ENCODE data around the gene OR6S1.
"Not testable (repeated sequence)": the region's sequence is repeated elsewhere in the genome, so short reads cannot be mapped to it uniquely, and the experiment has no call there.

OR6S1 gene

GRCh38 chr14:20619688-20620087 lies 21.8 kb downstream of the OR6S1 start:
- not testable (repeated sequence) for H3K9me3 ChIP-seq (ENCODE audit: control insufficient read depth in 2 of 2, low read length in 2 of 2); H3K27ac ChIP-seq (ENCODE audit: low read depth in 2 of 2, low read length in 2 of 2); H3K27me3 ChIP-seq (ENCODE audit: control insufficient read depth in 2 of 2, insufficient read depth in 2 of 2, low read length in 2 of 2); H3K36me3 ChIP-seq (ENCODE audit: control insufficient read depth in 2 of 2, insufficient read depth in 2 of 2, low read length in 2 of 2); H3K4me1 ChIP-seq (ENCODE audit: control insufficient read depth in 2 of 2, insufficient read depth in 2 of 2, low read length in 2 of 2); H3K4me3 ChIP-seq (ENCODE audit: low read length in 2 of 2); H3K9ac ChIP-seq (ENCODE audit: low read depth in 1 of 2, low read length in 2 of 2)

GRCh38 chr14:20618271-20618749 lies 23.2 kb downstream of the OR6S1 start:
- no peaks in the 10 kb centered on the region for H3K27me3 ChIP-seq (ENCODE audit: control insufficient read depth in 2 of 2, insufficient read depth in 2 of 2, low read length in 2 of 2)
- H3K4me1 ChIP-seq (ENCODE audit: control insufficient read depth in 2 of 2, insufficient read depth in 2 of 2, low read length in 2 of 2): no peaks in the 10 kb centered on the region
- no peak overlapping the region for H3K9ac ChIP-seq (ENCODE audit: low read depth in 1 of 2, low read length in 2 of 2)
- no peaks in the 10 kb centered on the region for H3K36me3 ChIP-seq (ENCODE audit: control insufficient read depth in 2 of 2, insufficient read depth in 2 of 2, low read length in 2 of 2)
- H3K9me3 ChIP-seq (ENCODE audit: control insufficient read depth in 2 of 2, low read length in 2 of 2): no peaks in the 10 kb centered on the region
- H3K27ac ChIP-seq (ENCODE audit: low read depth in 2 of 2, low read length in 2 of 2): no peak overlapping the region
- H3K4me3 ChIP-seq (ENCODE audit: low read length in 2 of 2): no peak overlapping the region

- Histone ChIP-seq H3K27ac (ENCODE audit: low read depth in 2 of 2, low read length in 2 of 2) (no peak overlapping the region), H3K4me3 (ENCODE audit: low read length in 2 of 2) (no peak overlapping the region), H3K27me3 (ENCODE audit: control insufficient read depth in 2 of 2, insufficient read depth in 2 of 2, low read length in 2 of 2) (no peaks in the 10 kb centered on the region), H3K9ac (ENCODE audit: low read depth in 1 of 2, low read length in 2 of 2) (no peak overlapping the region), H3K36me3 (ENCODE audit: control insufficient read depth in 2 of 2, insufficient read depth in 2 of 2, low read length in 2 of 2) (no peaks in the 10 kb centered on the region), H3K4me1 (ENCODE audit: control insufficient read depth in 2 of 2, insufficient read depth in 2 of 2, low read length in 2 of 2) (peaks cover 0 to 6% of the 10 kb centered on the region in 2 donors), H3K9me3 (ENCODE audit: control insufficient read depth in 2 of 2, low read length in 2 of 2) (no peaks in the 10 kb centered on the region)
These were observed 24.1 kb downstream of the OR6S1 start for GRCh38 chr14:20617138-20618003.

- no peaks in the 10 kb centered on the region for H3K36me3 ChIP-seq (ENCODE audit: control insufficient read depth in 2 of 2, insufficient read depth in 2 of 2, low read length in 2 of 2)
- H3K9me3 ChIP-seq (ENCODE audit: control insufficient read depth in 2 of 2, low read length in 2 of 2): no peaks in the 10 kb centered on the region
- H3K27me3 ChIP-seq (ENCODE audit: control insufficient read depth in 2 of 2, insufficient read depth in 2 of 2, low read length in 2 of 2): no peaks in the 10 kb centered on the region
- no peak overlapping the region for H3K9ac ChIP-seq (ENCODE audit: low read depth in 1 of 2, low read length in 2 of 2)
- no peak overlapping the region for H3K4me3 ChIP-seq (ENCODE audit: low read length in 2 of 2)
- H3K27ac ChIP-seq (ENCODE audit: low read depth in 2 of 2, low read length in 2 of 2): no peak overlapping the region
- peaks cover 0 to 6% of the 10 kb centered on the region in 2 donors for H3K4me1 ChIP-seq (ENCODE audit: control insufficient read depth in 2 of 2, insufficient read depth in 2 of 2, low read length in 2 of 2)
These were observed 25.5 kb downstream of the OR6S1 start for GRCh38 chr14:20615996-20616395.

- Histone ChIP-seq H3K9ac (ENCODE audit: low read depth in 1 of 2, low read length in 2 of 2) (peak overlapping the region; percentile 70 to 78), H3K36me3 (ENCODE audit: control insufficient read depth in 2 of 2, insufficient read depth in 2 of 2, low read length in 2 of 2) (no peaks in the 10 kb centered on the region), H3K4me3 (ENCODE audit: low read length in 2 of 2) (peak overlapping the region; percentile 71 to 93), H3K27me3 (ENCODE audit: control insufficient read depth in 2 of 2, insufficient read depth in 2 of 2, low read length in 2 of 2) (no peaks in the 10 kb centered on the region), H3K4me1 (ENCODE audit: control insufficient read depth in 2 of 2, insufficient read depth in 2 of 2, low read length in 2 of 2) (peaks cover 0 to 15% of the 10 kb centered on the region in 2 donors), H3K27ac (ENCODE audit: low read depth in 2 of 2, low read length in 2 of 2) (peak overlapping the region; percentile 74 to 77), H3K9me3 (ENCODE audit: control insufficient read depth in 2 of 2, low read length in 2 of 2) (no peaks in the 10 kb centered on the region)
These were observed 27.3 kb downstream of the OR6S1 start for GRCh38 chr14:20614038-20614840.

GRCh38 chr14:20613094-20614037 lies 28.1 kb downstream of the OR6S1 start:
- H3K4me1 ChIP-seq (ENCODE audit: control insufficient read depth in 2 of 2, insufficient read depth in 2 of 2, low read length in 2 of 2): peaks cover 0 to 15% of the 10 kb centered on the region in 2 donors
- H3K4me3 ChIP-seq (ENCODE audit: low read length in 2 of 2): peak overlapping the region; percentile 71 to 93
- no peaks in the 10 kb centered on the region for H3K9me3 ChIP-seq (ENCODE audit: control insufficient read depth in 2 of 2, low read length in 2 of 2)
- H3K27me3 ChIP-seq (ENCODE audit: control insufficient read depth in 2 of 2, insufficient read depth in 2 of 2, low read length in 2 of 2): no peaks in the 10 kb centered on the region
- H3K36me3 ChIP-seq (ENCODE audit: control insufficient read depth in 2 of 2, insufficient read depth in 2 of 2, low read length in 2 of 2): no peaks in the 10 kb centered on the region
- H3K27ac ChIP-seq (ENCODE audit: low read depth in 2 of 2, low read length in 2 of 2): peak overlapping the region; percentile 74 to 77
- peak overlapping the region; percentile 70 to 78 for H3K9ac ChIP-seq (ENCODE audit: low read depth in 1 of 2, low read length in 2 of 2)

GRCh38 chr14:20612403-20612802 lies 29.1 kb downstream of the OR6S1 start:
- H3K4me3 ChIP-seq (ENCODE audit: low read length in 2 of 2): peak overlapping the region in 1 of 2 donors; percentile 29

GRCh38 chr14:20611277-20611676 lies 30.2 kb downstream of the OR6S1 start:
- peaks cover 0 to 15% of the 10 kb centered on the region in 2 donors for H3K4me1 ChIP-seq (ENCODE audit: control insufficient read depth in 2 of 2, insufficient read depth in 2 of 2, low read length in 2 of 2)
- no peak overlapping the region for H3K4me3 ChIP-seq (ENCODE audit: low read length in 2 of 2)
- no peaks in the 10 kb centered on the region for H3K36me3 ChIP-seq (ENCODE audit: control insufficient read depth in 2 of 2, insufficient read depth in 2 of 2, low read length in 2 of 2)
- H3K9ac ChIP-seq (ENCODE audit: low read depth in 1 of 2, low read length in 2 of 2): no peak overlapping the region
- no peaks in the 10 kb centered on the region for H3K9me3 ChIP-seq (ENCODE audit: control insufficient read depth in 2 of 2, low read length in 2 of 2)
- H3K27me3 ChIP-seq (ENCODE audit: control insufficient read depth in 2 of 2, insufficient read depth in 2 of 2, low read length in 2 of 2): no peaks in the 10 kb centered on the region
- H3K27ac ChIP-seq (ENCODE audit: low read depth in 2 of 2, low read length in 2 of 2): no peak overlapping the region

More at GRCh38 chr14:20612403-20612802, 29.1 kb downstream of the OR6S1 start:
- Histone ChIP-seq H3K9ac (ENCODE audit: low read depth in 1 of 2, low read length in 2 of 2) (no peak overlapping the region), H3K4me1 (ENCODE audit: control insufficient read depth in 2 of 2, insufficient read depth in 2 of 2, low read length in 2 of 2) (peaks cover 0 to 15% of the 10 kb centered on the region in 2 donors), H3K27ac (ENCODE audit: low read depth in 2 of 2, low read length in 2 of 2) (peak overlapping the region in 1 of 2 donors; percentile 10), H3K36me3 (ENCODE audit: control insufficient read depth in 2 of 2, insufficient read depth in 2 of 2, low read length in 2 of 2) (no peaks in the 10 kb centered on the region), H3K27me3 (ENCODE audit: control insufficient read depth in 2 of 2, insufficient read depth in 2 of 2, low read length in 2 of 2) (no peaks in the 10 kb centered on the region), H3K9me3 (ENCODE audit: control insufficient read depth in 2 of 2, low read length in 2 of 2) (no peaks in the 10 kb centered on the region)

GRCh38 chr14:20610002-20610765 lies 31.3 kb downstream of the OR6S1 start:
- H3K4me3 ChIP-seq (ENCODE audit: low read length in 2 of 2): peak overlapping the region; percentile 83 to 95
- H3K9ac ChIP-seq (ENCODE audit: low read depth in 1 of 2, low read length in 2 of 2): peak overlapping the region; percentile 68 to 70
- no peaks in the 10 kb centered on the region for H3K9me3 ChIP-seq (ENCODE audit: control insufficient read depth in 2 of 2, low read length in 2 of 2)
- H3K36me3 ChIP-seq (ENCODE audit: control insufficient read depth in 2 of 2, insufficient read depth in 2 of 2, low read length in 2 of 2): no peaks in the 10 kb centered on the region
- H3K4me1 ChIP-seq (ENCODE audit: control insufficient read depth in 2 of 2, insufficient read depth in 2 of 2, low read length in 2 of 2): peaks cover 0 to 15% of the 10 kb centered on the region in 2 donors
- no peaks in the 10 kb centered on the region for H3K27me3 ChIP-seq (ENCODE audit: control insufficient read depth in 2 of 2, insufficient read depth in 2 of 2, low read length in 2 of 2)
- no peak overlapping the region for H3K27ac ChIP-seq (ENCODE audit: low read depth in 2 of 2, low read length in 2 of 2)
